Right renal cortex interstitium (tissue), 3 donors: Measurements from ENCODE around the gene LSM10. TPM values are rescaled to one million over a fixed set of nuclear protein-coding genes. Genes with fewer than 3 reads are reported as not detected.

ENCODE experiments used
- DNase-seq, 3 donors: peaks; one replicate each; pipeline ENCODE4 v3.0.0-alpha.2; 2013; ENCODE audit warnings: low read depth in 3 of 3, low spot score in 2 of 3
- polyA plus RNA-seq, 3 donors: library from polyadenylated mRNA; unstranded; fragments of 120-200 nt; gene quantifications; one replicate each; pipeline ENCODE4 v1.2.1, GENCODE V29; 2013; ENCODE audit not compliant: insufficient read length in 3 of 3

The LSM10 gene
- polyA plus RNA-seq, 3 donors: 25.2 to 27.3 (median 27.3) TPM

DNA sequence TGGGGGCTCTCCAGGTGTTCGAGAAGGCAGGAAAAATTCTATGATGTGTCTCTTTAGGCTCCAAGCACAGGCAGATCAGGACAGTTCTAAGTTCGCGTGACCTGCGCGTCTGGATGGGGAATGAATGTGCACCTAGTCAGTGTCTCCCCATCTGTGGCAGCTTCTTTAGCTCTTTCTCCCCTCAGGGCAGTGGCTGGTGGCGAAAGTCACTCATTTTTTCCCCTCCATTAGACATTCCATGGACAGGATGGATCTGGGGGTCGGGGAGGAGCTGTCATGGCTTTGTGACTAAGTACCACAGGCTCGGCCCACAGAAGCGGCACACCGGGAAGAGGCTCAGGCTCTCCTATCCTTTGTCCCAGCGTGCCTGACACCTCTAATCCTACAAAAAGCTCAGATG, 43.2 kb downstream of the LSM10 start:
- DNase-seq: no peak

GRCh38 chr1:36352910-36353878, 44.5 kb downstream of the LSM10 start:
- DNase-seq: no peak

DNA sequence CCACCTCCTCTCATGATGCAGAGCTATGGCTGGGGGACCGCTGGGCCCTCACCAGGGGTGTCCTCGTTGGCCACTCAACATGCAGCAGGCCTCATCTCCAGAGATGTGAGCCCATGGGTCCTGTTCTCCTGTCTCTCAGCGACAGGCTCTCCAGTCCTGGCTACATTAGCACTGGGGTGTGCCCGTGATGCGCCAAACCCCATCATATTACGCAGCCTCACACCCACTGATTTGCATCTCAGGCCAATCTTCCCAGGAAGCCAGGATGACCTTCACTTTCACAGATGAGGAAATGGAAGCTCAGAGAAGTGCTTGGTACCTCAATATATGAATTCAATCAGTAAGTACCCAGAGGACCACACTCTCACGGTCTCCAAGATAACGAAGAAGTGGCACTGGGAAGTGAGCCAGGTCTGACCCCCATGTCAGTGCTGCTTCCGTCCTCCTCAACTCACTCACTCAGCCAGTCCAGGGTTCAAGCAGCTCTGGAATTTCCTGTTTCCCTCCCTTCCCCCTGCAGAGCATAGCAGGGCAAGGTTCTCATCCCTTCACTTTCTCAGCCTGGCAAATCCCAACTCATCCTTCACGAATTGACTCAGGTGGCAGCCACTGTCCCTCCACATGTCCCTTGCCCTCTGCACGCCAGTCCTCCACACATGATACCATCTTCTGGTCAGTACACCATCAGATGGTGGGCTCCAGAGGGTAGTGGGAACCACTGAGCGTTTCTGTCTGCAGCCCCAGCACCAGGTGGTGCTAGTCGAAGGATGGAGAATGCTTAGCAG, 45.4 kb downstream of the LSM10 start:
- DNase-seq: no peak

DNA sequence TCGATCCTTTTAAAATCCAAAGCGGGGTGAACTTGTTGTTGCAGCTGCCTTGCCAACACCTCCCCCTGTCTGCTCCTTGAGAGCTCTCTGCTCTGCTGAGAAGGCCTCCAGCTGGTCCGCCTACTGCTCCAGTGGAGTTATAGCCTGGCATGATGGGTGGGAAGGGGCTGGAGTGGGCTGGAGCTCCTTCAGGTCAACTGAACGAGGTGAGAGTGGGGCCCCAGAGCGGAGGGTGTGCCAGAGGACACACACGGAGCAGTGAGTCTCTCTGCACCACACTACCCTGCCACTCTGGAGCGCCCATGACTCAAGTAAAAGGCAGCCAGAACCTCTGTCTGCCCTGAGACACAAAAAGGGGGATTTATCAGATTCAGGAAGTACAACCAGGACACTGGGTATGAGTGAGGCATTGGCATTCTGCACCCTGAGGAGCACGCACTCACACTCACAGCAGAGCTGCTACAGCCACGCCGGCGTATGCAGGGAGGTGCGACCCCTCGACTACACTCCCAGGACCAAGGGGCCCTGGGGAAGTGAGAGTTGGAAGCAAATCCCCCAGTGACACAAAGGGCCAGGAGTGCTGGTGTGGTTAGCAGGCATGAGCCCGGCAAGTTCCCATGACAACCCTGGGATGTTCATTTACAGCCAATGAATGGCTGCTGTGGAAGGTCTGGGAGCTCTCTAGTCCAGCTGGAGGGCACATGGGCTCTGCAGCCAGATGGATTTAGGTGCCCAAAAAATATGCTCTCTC, 46.3 kb downstream of the LSM10 start:
- DNase-seq: no peak

DNA sequence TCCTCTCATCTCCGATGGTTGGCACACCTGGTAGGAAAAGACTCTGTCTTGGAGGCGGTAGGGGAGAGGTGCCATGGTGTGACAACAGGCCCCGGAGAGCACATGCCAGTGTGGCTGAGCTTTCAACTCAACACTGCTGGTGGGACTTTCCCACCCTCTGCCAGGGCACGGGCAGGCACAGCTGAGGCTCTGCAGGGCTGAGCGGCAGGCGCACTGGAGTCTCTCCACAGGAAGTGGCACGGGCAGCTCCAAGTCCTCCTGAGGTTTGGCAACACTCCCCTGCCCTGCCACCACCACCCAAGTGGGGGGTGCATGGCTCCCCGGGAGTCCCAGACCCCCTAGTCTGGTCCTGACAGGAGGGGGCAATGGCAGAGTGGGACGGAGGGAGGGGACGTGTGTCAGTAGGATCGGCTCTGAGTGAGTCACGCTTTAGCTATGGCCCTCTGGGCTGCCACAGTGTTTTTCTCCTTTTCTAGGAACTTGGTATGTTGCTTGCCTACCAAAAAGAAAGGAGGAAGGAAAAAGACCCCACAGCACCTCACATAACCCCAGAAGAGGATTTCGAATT, 47.0 kb downstream of the LSM10 start:
- no peak for DNase-seq

DNA sequence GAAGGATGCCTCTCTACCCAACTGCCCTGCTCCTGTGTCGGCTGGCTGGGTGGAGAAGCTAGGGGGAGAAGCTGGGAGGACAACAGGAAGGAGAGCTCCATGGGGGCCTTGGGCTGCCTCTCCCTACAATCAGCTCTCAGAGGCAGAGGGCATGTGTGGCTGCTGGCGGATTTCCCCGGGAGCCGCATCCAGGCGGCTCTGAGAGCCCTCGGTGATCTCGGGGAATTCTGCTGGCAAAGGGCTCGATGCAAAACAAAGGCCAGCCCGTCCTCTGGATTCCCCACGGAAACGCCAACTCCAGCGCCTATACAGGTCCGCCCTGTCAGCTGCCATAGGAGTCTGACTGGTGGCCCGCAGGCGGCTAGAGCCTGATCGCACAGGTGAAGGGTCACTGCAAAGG, 47.9 kb downstream of the LSM10 start:
- no peak for DNase-seq

- DNase-seq: no peak
Measured at GRCh38 chr1:36349241-36349671, 48.5 kb downstream of the LSM10 start.

- DNase-seq: no peak
Measured at GRCh38 chr1:36346741-36347370, 50.9 kb downstream of the LSM10 start.

DNA sequence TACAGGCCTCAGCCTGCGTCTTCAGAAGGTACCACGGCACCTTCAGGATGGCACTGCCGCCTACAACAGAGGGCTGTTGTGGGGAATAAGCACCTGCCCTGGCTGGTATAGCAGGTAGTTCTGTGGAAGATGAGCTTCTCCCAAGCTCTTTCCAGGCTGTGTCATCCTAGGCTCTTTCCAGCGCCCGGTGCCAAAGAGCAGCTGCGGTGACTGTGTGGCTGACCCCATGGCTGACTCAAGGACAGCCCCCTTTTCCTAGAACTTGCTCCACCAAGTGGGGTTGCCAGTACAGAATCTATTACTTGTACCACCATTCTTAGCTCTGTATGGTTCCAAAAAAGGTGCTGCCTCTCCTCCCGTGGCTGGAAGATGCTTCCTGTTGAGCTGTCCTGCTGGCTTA, 52.4 kb downstream of the LSM10 start:
- DNase-seq: no peak

- DNase-seq: no peak
Measured at GRCh38 chr1:36344395-36344680, 53.4 kb downstream of the LSM10 start.

GRCh38 chr1:36343651-36344394, 53.9 kb downstream of the LSM10 start:
- no peak for DNase-seq

Other genes starting within 250 kb of the LSM10 start
- 10 to 100 TPM; 59.4 to 66.8 (median 62.6) TPM for gene TRAPPC3, start 248.4 kb downstream of the LSM10 start, polyA plus RNA-seq
- 10 to 100 TPM; 52.7 to 63.6 (median 60.0) TPM for gene MAP7D1, start 241.7 kb downstream of the LSM10 start, polyA plus RNA-seq
- gene THRAP3, start 173.5 kb downstream of the LSM10 start, polyA plus RNA-seq: 100 to 1,000 TPM; 130 to 151 (median 147) TPM
- gene SH3D21, start 91.5 kb downstream of the LSM10 start, polyA plus RNA-seq: 10 to 100 TPM; 13.9 to 21.4 (median 16.6) TPM
- gene EVA1B, start 74.3 kb downstream of the LSM10 start, polyA plus RNA-seq: 10 to 100 TPM; 35.8 to 45.9 (median 41.8) TPM
- 10 to 100 TPM; 38.5 to 46.5 (median 43.6) TPM for gene STK40, start 12.0 kb downstream of the LSM10 start, polyA plus RNA-seq
- gene OSCP1, start 52.5 kb upstream of the LSM10 start, polyA plus RNA-seq: 10 to 100 TPM; 20.5 to 21.1 (median 21.1) TPM
- gene MRPS15, start 66.5 kb upstream of the LSM10 start, polyA plus RNA-seq: 10 to 100 TPM; 69.8 to 74.7 (median 70.3) TPM
- gene CSF3R, start 85.0 kb upstream of the LSM10 start, polyA plus RNA-seq: 1 to 10 TPM; 2.0 to 3.6 (median 3.3) TPM